ENCODE data around the gene IGHMBP2. TPM values are rescaled to one million over a fixed set of nuclear protein-coding genes. Genes with fewer than 3 reads are reported as not detected.

The IGHMBP2 gene
- total RNA-seq, 4 donors from 2014 or later: 30.2 to 59.5 (median 49.2) TPM

GRCh38 chr11:68933605-68934320 lies 30.1 kb downstream of the IGHMBP2 start:
- DNase-seq: no peak

GRCh38 chr11:68934321-68934645 lies 30.6 kb downstream of the IGHMBP2 start:
- Histone ChIP-seq H3K9me3 (no peaks in the 10 kb centered on the region), H3K4me3 (no peak overlapping the region), H3K27me3 (no peaks in the 10 kb centered on the region), H3K27ac (no peak overlapping the region), H3K36me3 (peaks cover 0 to 85% (median 0%) of the 10 kb centered on the region in 3 donors), H3K4me1 (no peaks in the 10 kb centered on the region)
- TF ChIP-seq POLR2A (IDR thresholded peaks at IDR 0.05): no peak
- TF ChIP-seq CTCF (IDR thresholded peaks at IDR 0.05): no peak
- no peak for DNase-seq

More at GRCh38 chr11:68933605-68934320, 30.1 kb downstream of the IGHMBP2 start:
- H3K27ac ChIP-seq: no peak overlapping the region
- H3K27me3 ChIP-seq: no peaks in the 10 kb centered on the region
- H3K9me3 ChIP-seq: no peaks in the 10 kb centered on the region
- H3K4me3 ChIP-seq: no peak overlapping the region
- no peak for TF ChIP-seq POLR2A (IDR thresholded peaks at IDR 0.05)
- no peak for TF ChIP-seq CTCF (IDR thresholded peaks at IDR 0.05)
- H3K36me3 ChIP-seq: peaks cover 0 to 85% (median 0%) of the 10 kb centered on the region in 3 donors
- no peaks in the 10 kb centered on the region for H3K4me1 ChIP-seq

- H3K36me3 ChIP-seq: peaks cover 0 to 85% (median 0%) of the 10 kb centered on the region in 3 donors
- no peaks in the 10 kb centered on the region for H3K9me3 ChIP-seq
- H3K27ac ChIP-seq: no peak overlapping the region
Measured at GRCh38 chr11:68934666-68935065, 31.0 kb downstream of the IGHMBP2 start.

GRCh38 chr11:68935066-68935465 lies 31.4 kb downstream of the IGHMBP2 start:
- TF ChIP-seq CTCF (IDR thresholded peaks at IDR 0.05) (no peak), POLR2A (IDR thresholded peaks at IDR 0.05) (no peak)
- H3K4me3 ChIP-seq: no peak overlapping the region
- H3K4me1 ChIP-seq: no peaks in the 10 kb centered on the region
- DNase-seq: no peak
- H3K27me3 ChIP-seq: no peaks in the 10 kb centered on the region
- H3K27ac ChIP-seq: no peak overlapping the region
- H3K36me3 ChIP-seq: peaks cover 0 to 82% (median 0%) of the 10 kb centered on the region in 3 donors
- no peaks in the 10 kb centered on the region for H3K9me3 ChIP-seq

More at GRCh38 chr11:68934666-68935065, 31.0 kb downstream of the IGHMBP2 start:
- no peaks in the 10 kb centered on the region for H3K4me1 ChIP-seq
- no peak overlapping the region for H3K4me3 ChIP-seq
- no peaks in the 10 kb centered on the region for H3K27me3 ChIP-seq
- TF ChIP-seq CTCF (IDR thresholded peaks at IDR 0.05) (no peak), POLR2A (IDR thresholded peaks at IDR 0.05) (no peak)
- DNase-seq: no peak

- Histone ChIP-seq H3K4me1 (no peaks in the 10 kb centered on the region), H3K9me3 (no peaks in the 10 kb centered on the region), H3K36me3 (peaks cover 0 to 76% (median 0%) of the 10 kb centered on the region in 3 donors), H3K27me3 (no peaks in the 10 kb centered on the region), H3K27ac (no peak overlapping the region), H3K4me3 (no peak overlapping the region)
- TF ChIP-seq CTCF (IDR thresholded peaks at IDR 0.05): no peak
- no peak for TF ChIP-seq POLR2A (IDR thresholded peaks at IDR 0.05)
- no peak for DNase-seq
Measured at GRCh38 chr11:68935516-68936357, 32.0 kb downstream of the IGHMBP2 start.
